ENCODE data around the gene SHISA5.

SHISA5 gene

DNA sequence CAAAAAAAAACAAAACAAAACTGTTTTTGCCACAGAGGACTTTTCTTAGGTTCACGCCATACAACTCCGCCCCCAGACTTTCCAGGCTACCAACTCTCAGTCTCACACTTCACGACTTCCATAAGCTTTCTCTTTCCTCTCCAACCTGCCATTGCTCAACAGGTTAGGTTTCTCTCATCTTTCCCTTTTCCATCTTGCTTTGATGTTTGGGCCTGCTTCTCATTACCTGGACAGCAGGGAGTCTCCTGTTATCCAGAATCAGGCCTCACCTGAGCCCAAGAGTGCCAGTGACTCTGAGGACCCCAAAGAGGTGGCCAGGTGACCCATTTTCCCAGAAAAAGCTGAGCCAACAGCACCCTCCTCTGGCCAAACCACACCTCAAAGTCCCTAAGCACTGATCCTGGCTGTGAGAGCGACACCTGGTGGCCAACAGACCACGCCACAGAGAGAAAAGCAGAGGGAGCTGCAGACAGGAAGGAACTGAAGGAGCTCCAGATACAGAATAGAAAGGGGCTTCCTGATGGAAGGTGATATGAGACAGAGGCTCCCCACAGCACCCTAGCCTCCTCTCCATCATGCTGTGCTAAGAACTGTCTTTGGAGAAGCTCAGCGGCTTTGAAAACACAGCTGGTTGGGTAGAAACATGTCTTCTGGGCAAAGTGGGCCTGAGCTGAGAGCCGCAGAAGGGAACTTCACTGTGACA is 68.0 kb downstream of the SHISA5 start:
- DNase-seq (ENCODE audit: extremely low spot score), result peak; percentile 79
- CTCF ChIA-PET, result interaction anchor here (0.5 to 6.3 kb wide), 80 partner anchors 9 to 401 kb away, joined by 3 to 213 read pairs (median 4); partner anchors contain the start of genes ATRIP, CAMP, CDC25A and PFKFB4
- TF ChIP-seq FOXM1 (IDR thresholded peaks at IDR 0.05; ENCODE audit: borderline replicate concordance), result no peak
- no peak for TF ChIP-seq ARNT (IDR thresholded peaks at IDR 0.05)
- TF ChIP-seq FOXA1 (IDR thresholded peaks at IDR 0.05), result no peak
- TF ChIP-seq L3MBTL2 (conservative IDR thresholded peaks at IDR 0.05), result no peak
- TF ChIP-seq TARDBP (IDR thresholded peaks at IDR 0.05), result no peak
- no peak for TF ChIP-seq HDGF (IDR thresholded peaks at IDR 0.05; ENCODE audit: borderline replicate concordance)
- no peak for TF ChIP-seq ELF4 (IDR thresholded peaks at IDR 0.05)
- TF ChIP-seq NFRKB (IDR thresholded peaks at IDR 0.05), result no peak
- POLR2A ChIA-PET, result interaction anchor here (0.9 to 2.2 kb wide), 10 partner anchors 10 to 196 kb away, joined by 3 to 28 read pairs (median 6); partner anchors contain the start of genes ATRIP, PFKFB4 and ZNF589

DNA sequence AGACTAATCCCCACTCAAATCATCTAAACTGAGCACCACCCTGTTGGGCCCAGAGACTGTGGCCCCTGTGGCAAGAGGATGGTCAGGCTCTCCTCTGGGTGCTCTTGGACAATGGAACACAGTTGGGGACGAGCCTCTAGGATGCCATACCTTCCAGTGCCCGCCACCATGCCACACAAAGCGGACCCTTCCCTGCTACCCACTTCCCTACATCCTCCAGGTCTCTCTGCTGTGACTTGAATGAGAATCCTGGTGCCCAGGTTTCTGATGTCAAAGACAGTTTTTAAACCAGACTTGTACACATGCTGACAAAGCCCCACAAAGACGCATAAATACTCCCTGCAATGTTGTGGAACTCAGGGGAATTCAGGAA is 68.8 kb downstream of the SHISA5 start:
- ChIA-PET CTCF (interaction anchor here (1.0 to 6.3 kb wide), 25 partner anchors 9 to 260 kb away, joined by 3 to 213 read pairs (median 11); partner anchors contain the start of genes ATRIP, PFKFB4, SHISA5 and ZNF589), POLR2A (interaction anchor here (0.9 to 2.2 kb wide), 7 partner anchors 11 to 195 kb away, joined by 3 to 28 read pairs (median 5); partner anchors contain the start of genes ATRIP, PFKFB4 and ZNF589)
- DNase-seq (ENCODE audit: extremely low spot score), result no peak
- no peak for TF ChIP-seq BHLHE40 (IDR thresholded peaks at IDR 0.05; ENCODE audit: borderline replicate concordance)
- no peak for TF ChIP-seq FOXK2 (IDR thresholded peaks at IDR 0.05)
- TF ChIP-seq FOXA1 (IDR thresholded peaks at IDR 0.05), result no peak

DNA sequence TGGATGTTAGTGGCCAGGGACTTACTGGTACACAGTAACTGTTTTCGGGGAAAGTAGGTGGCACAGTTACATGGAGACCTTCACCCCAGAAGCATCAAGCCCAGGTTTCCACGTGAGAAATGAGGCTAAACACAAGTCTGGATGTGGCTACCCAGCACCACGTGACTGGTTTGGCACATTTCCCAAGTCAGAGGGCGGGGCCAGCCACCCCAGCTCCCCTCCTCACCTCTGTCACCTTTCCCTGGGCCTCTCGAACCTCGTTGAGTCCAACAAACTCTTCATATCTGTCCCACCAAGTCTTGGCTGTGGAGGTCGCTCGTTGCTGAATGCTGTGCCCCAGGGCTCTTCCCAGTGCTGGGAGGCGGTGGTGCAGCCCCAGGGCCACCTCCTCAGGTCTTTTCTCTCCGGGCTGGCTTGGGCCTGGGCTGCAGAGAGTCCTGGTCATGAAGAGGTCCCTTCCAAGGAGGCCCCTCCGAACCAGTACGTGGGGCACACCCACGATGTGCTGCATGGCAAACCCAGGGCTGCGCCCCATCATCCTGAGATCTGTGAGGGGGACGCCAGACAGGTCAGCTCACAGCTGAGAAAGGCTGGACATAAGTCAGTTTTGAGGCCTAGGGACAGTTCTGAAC is 69.3 kb downstream of the SHISA5 start:
- ChIA-PET POLR2A (interaction anchor here (0.8 to 1.0 kb wide), 2 partner anchors 12 to 34 kb away, joined by 3 to 5 read pairs; partner anchors contain the start of gene ATRIP), CTCF (interaction anchor here (1.7 to 6.3 kb wide), 3 partner anchors 33 to 194 kb away, joined by 10 to 213 read pairs (median 14); partner anchors contain the start of genes SHISA5 and ZNF589)
- no peak for DNase-seq (ENCODE audit: extremely low spot score)
- TF ChIP-seq PKNOX1 (IDR thresholded peaks at IDR 0.05) (no peak), LEF1 (IDR thresholded peaks at IDR 0.05; ENCODE audit: borderline replicate concordance) (no peak), SP1 (IDR thresholded peaks at IDR 0.05) (no peak), ARNT (IDR thresholded peaks at IDR 0.05) (no peak), TARDBP (IDR thresholded peaks at IDR 0.05) (no peak), FOXA1 (IDR thresholded peaks at IDR 0.05) (no peak), NFRKB (IDR thresholded peaks at IDR 0.05) (no peak), SUZ12 (IDR thresholded peaks at IDR 0.05) (no peak), FOXK2 (IDR thresholded peaks at IDR 0.05) (no peak), ELF4 (IDR thresholded peaks at IDR 0.05) (no peak), CTBP1 (IDR thresholded peaks at IDR 0.05; ENCODE audit: borderline replicate concordance) (no peak), ZNF384 (IDR thresholded peaks at IDR 0.05) (no peak), L3MBTL2 (conservative IDR thresholded peaks at IDR 0.05) (no peak), FOXM1 (IDR thresholded peaks at IDR 0.05; ENCODE audit: borderline replicate concordance) (no peak)

DNA sequence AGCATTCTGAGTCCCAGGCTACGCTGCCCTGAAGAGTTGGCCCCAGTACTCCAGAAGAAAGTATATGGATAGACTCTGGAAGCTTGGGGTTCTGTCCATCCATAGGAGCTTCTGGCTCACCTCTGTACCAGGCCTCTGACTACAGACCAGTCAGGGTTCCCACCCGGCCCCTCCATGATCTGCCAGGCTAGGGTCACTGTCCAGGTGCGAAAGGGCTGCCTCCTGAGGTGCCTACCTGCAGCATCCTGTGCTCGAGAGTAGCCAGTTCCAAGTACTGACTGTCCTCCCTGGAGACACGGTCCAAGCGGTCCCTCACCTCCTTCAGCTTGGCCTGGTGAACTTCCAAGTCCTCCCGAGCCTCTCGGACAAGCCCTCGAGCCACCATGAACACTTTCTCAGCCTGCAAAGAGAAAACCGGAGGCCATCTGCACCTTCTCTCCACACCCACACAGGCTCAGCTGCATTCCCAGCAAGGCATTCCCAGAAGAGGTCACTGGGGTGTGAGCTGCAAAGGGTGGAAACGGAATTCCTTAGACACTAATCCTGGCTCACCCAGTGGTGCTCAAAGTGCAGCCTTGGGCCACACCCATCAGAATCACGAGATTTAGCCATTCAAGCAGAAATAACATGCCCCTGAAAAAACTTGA is 70.4 kb downstream of the SHISA5 start:
- ChIA-PET POLR2A (interaction anchor here (0.8 to 1.5 kb wide), 2 partner anchors 13 to 33 kb away, joined by 5 read pairs; partner anchors contain the start of gene ATRIP), CTCF (interaction anchor here (6.3 kb wide), 1 partner anchor 32 kb away, joined by 213 read pairs; no protein-coding TSS in a partner anchor)
- DNase-seq (ENCODE audit: extremely low spot score), result no peak
- no peak for TF ChIP-seq FOXK2 (IDR thresholded peaks at IDR 0.05)
- no peak for TF ChIP-seq ELF4 (IDR thresholded peaks at IDR 0.05)
- no peak for TF ChIP-seq PKNOX1 (IDR thresholded peaks at IDR 0.05)
- TF ChIP-seq CTBP1 (IDR thresholded peaks at IDR 0.05; ENCODE audit: borderline replicate concordance), result no peak
- TF ChIP-seq FOXA1 (IDR thresholded peaks at IDR 0.05), result no peak
- TF ChIP-seq HDGF (IDR thresholded peaks at IDR 0.05; ENCODE audit: borderline replicate concordance), result no peak
- TF ChIP-seq TARDBP (IDR thresholded peaks at IDR 0.05), result no peak
- TF ChIP-seq L3MBTL2 (conservative IDR thresholded peaks at IDR 0.05), result no peak
- no peak for TF ChIP-seq FOXM1 (IDR thresholded peaks at IDR 0.05; ENCODE audit: borderline replicate concordance)
- TF ChIP-seq NFRKB (IDR thresholded peaks at IDR 0.05), result no peak
- no peak for TF ChIP-seq LEF1 (IDR thresholded peaks at IDR 0.05; ENCODE audit: borderline replicate concordance)

DNA sequence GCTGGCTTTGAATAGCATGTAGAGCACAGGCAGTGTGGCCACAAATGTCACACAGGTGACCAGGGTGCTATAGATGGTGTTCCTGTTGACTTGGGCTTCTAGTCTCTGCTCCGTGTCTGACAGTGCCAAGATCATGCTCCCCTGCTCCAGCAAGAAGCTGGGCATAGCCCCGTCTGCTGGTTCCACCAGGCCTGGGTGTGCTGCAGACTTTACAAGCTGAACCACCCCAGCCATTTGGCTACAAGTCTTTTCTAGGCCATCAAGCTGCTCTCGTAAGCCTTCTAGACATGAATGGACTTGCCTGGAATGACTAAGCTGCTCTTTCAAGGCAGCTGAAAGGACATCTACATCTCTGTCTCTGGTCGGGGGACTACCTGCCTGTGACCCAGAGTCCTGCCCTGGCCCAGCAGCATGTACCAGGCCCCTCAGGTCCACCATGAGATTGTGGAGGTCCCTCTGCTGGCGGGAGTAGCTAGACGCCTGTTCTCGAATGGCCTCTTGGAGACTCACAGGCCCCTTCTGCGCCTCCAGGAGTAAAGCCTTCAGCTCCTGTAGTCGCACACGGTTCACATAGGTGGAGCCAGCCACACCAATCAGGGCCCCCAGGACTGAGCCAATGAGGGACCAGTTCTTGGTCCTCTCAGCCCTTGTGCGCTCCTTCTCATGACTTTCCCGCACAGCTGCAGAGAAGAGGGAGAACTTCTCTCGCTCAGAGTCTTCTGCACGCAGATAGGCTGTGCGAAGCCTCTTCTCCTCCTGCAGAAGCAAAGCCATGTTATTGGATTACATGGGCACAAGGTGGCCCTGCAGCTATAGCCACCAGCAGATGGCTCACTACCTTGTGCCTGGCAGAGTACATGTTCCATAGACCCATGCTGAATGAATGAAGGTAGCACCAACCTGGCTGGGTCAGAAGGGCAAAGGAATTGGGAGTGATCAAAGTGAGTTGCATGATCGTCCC is 71.3 kb downstream of the SHISA5 start:
- CTCF ChIA-PET, result interaction anchor here (0.6 to 6.3 kb wide), 4 partner anchors 14 to 269 kb away, joined by 3 to 213 read pairs (median 6); partner anchors contain the start of gene ATRIP
- DNase-seq (ENCODE audit: extremely low spot score), result no peak

More for the DNA sequence above, 71.3 kb downstream of the SHISA5 start:
- POLR2A ChIA-PET, result interaction anchor here (0.8 to 1.5 kb wide), 5 partner anchors 8 to 192 kb away, joined by 3 to 5 read pairs (median 3); partner anchors contain the start of genes ATRIP and ZNF589
- TF ChIP-seq ELF4 (IDR thresholded peaks at IDR 0.05) (no peak), ZNF384 (IDR thresholded peaks at IDR 0.05) (no peak), HDGF (IDR thresholded peaks at IDR 0.05; ENCODE audit: borderline replicate concordance) (no peak), SUZ12 (IDR thresholded peaks at IDR 0.05) (no peak), TARDBP (IDR thresholded peaks at IDR 0.05) (no peak), L3MBTL2 (conservative IDR thresholded peaks at IDR 0.05) (no peak), FOXM1 (IDR thresholded peaks at IDR 0.05; ENCODE audit: borderline replicate concordance) (no peak), FOXK2 (IDR thresholded peaks at IDR 0.05) (no peak), NFRKB (IDR thresholded peaks at IDR 0.05) (no peak), LEF1 (IDR thresholded peaks at IDR 0.05; ENCODE audit: borderline replicate concordance) (no peak), BHLHE40 (IDR thresholded peaks at IDR 0.05; ENCODE audit: borderline replicate concordance) (no peak), PKNOX1 (IDR thresholded peaks at IDR 0.05) (no peak), FOXA1 (IDR thresholded peaks at IDR 0.05) (no peak), SP1 (IDR thresholded peaks at IDR 0.05) (no peak), CTBP1 (IDR thresholded peaks at IDR 0.05; ENCODE audit: borderline replicate concordance) (no peak), ARNT (IDR thresholded peaks at IDR 0.05) (no peak)
